DOHH2 (cell line): ENCODE results near the gene CLDN2.

Experiments used
- CTCF ChIP-seq: fragments of 200-600 bp; sonication (generic); IDR thresholded peaks from one replicate; pipeline ENCODE4 v1.5.1; 2014; ENCODE audit warnings: antibody characterized with exemption, mild to moderate bottlenecking, low read depth, low read length; ENCODE audit not compliant: poor library complexity, severe bottlenecking
- EZH2phosphoT487 ChIP-seq: fragments of 200-600 bp; sonication (generic); IDR thresholded peaks from 2 replicates; pipeline ENCODE4 v1.6.1; 2017; ENCODE audit warnings: borderline replicate concordance, mild to moderate bottlenecking, antibody characterized with exemption, low read length, moderate library complexity, mixed read lengths

- no peak for TF ChIP-seq CTCF
- no peak for TF ChIP-seq EZH2phosphoT487
These were observed 16.8 kb upstream of the CLDN2 start, which contains the start of gene RIPPLY1 for GRCh38 chrX:106903291-106903824.
